Measurements from ENCODE around the gene MICB. TPM values are rescaled to one million over a fixed set of nuclear protein-coding genes. Genes with fewer than 3 reads are reported as not detected.

MICB gene
- total RNA-seq, 1 donor from 2014 or later = 14.5 TPM

Other genes with a start within 250 kb of the MICB start
- 519 and 909 TPM in 2 replicates for gene HLA-C, start 226.1 kb upstream of the MICB start, total RNA-seq
- 256 and 1,456 TPM in 2 replicates for gene HLA-B, start 141.0 kb upstream of the MICB start, total RNA-seq
- 40.3 and 57.9 TPM in 2 replicates for gene MICA, start 94.5 kb upstream of the MICB start, total RNA-seq
- gene MCCD1, start 30.8 kb downstream of the MICB start, total RNA-seq = not detected in 2 replicates
- 308 and 381 TPM in 2 replicates for gene DDX39B, start 43.9 kb downstream of the MICB start, total RNA-seq
- 0.19 and 0.51 TPM in 2 replicates for gene ATP6V1G2, start 48.5 kb downstream of the MICB start, total RNA-seq
- 21.0 and 30.8 TPM in 2 replicates for gene NFKBIL1, start 49.5 kb downstream of the MICB start, total RNA-seq
- gene LTA, start 74.1 kb downstream of the MICB start, total RNA-seq = not detected in 2 replicates
- gene TNF, start 77.4 kb downstream of the MICB start, total RNA-seq = 0.17 TPM in 1 of 2 replicates, not detected in the other
- gene LTB, start 84.3 kb downstream of the MICB start, total RNA-seq = 3.4 and 30.5 TPM in 2 replicates
- 0.37 TPM in 1 of 2 replicates, not detected in the other for gene LST1, start 88.1 kb downstream of the MICB start, total RNA-seq
- gene NCR3, start 94.9 kb downstream of the MICB start, total RNA-seq = not detected in 2 replicates
- gene AIF1, start 117.1 kb downstream of the MICB start, total RNA-seq = not detected in 2 replicates
- 32.2 and 70.8 TPM in 2 replicates for gene PRRC2A, start 122.6 kb downstream of the MICB start, total RNA-seq
- 133 and 309 TPM in 2 replicates for gene BAG6, start 154.5 kb downstream of the MICB start, total RNA-seq
- 0.34 and 0.37 TPM in 2 replicates for gene APOM, start 157.7 kb downstream of the MICB start, total RNA-seq
- gene C6orf47, start 162.6 kb downstream of the MICB start, total RNA-seq = 20.6 and 28.6 TPM in 2 replicates
- 11.9 and 12.9 TPM in 2 replicates for gene GPANK1, start 166.9 kb downstream of the MICB start, total RNA-seq
- 111 and 116 TPM in 2 replicates for gene CSNK2B, start 167.9 kb downstream of the MICB start, total RNA-seq
- 1.8 and 3.2 TPM in 2 replicates for gene LY6G5B, start 171.8 kb downstream of the MICB start, total RNA-seq
- 3.6 and 4.5 TPM in 2 replicates for gene LY6G5C, start 182.9 kb downstream of the MICB start, total RNA-seq
- gene ABHD16A, start 205.2 kb downstream of the MICB start, total RNA-seq = 60.7 and 66.9 TPM in 2 replicates
- not detected in 2 replicates for gene LY6G6F, start 208.7 kb downstream of the MICB start, total RNA-seq
- gene LY6G6D, start 217.2 kb downstream of the MICB start, total RNA-seq = not detected in 2 replicates
- gene LY6G6C, start 223.6 kb downstream of the MICB start, total RNA-seq = not detected in 2 replicates
- not detected in 2 replicates for gene MPIG6B, start 225.2 kb downstream of the MICB start, total RNA-seq
- 126 and 150 TPM in 2 replicates for gene DDAH2, start 231.2 kb downstream of the MICB start, total RNA-seq
- gene CLIC1, start 238.4 kb downstream of the MICB start, total RNA-seq = 543 and 615 TPM in 2 replicates
- gene MSH5, start 241.9 kb downstream of the MICB start, total RNA-seq = 7.1 and 8.5 TPM in 2 replicates